CD4-positive, alpha-beta T cell treated with Interleukin-21 for 1 hour (primary cell): ENCODE results near the gene SMARCC2.

Source experiments
- DNase-seq: peaks from one replicate; pipeline ENCODE4 v3.0.0-alpha.2; 2020

Gene SMARCC2

GRCh38 chr12:56189099-56189917, at the start of gene SMARCC2:
Gene SMARCC2, minus strand, starts transcription at chr12:56189483. Its CDS starts 22 bp downstream, at chr12:56189461.
- peak; percentile 89 for DNase-seq

- no peak for DNase-seq
Measured at GRCh38 chr12:56237552-56237951, 48.3 kb upstream of the SMARCC2 start.

GRCh38 chr12:56236985-56237384, 47.7 kb upstream of the SMARCC2 start:
- no peak for DNase-seq

- DNase-seq = no peak
Measured at GRCh38 chr12:56236091-56236490, 46.8 kb upstream of the SMARCC2 start.

GRCh38 chr12:56234746-56235436, 45.6 kb upstream of the SMARCC2 start:
- DNase-seq = no peak

GRCh38 chr12:56231184-56231582, 41.9 kb upstream of the SMARCC2 start:
- no peak for DNase-seq

- DNase-seq = no peak
Measured at GRCh38 chr12:56230432-56231183, 41.3 kb upstream of the SMARCC2 start.

- no peak for DNase-seq
Measured at GRCh38 chr12:56229916-56230431, 40.7 kb upstream of the SMARCC2 start, which contains the start of gene SLC39A5. Gene SLC39A5, plus strand, starts transcription at chr12:56230051. Its CDS starts 1,224 bp downstream, at chr12:56231275.

- DNase-seq = no peak
Measured at GRCh38 chr12:56229082-56229481, 39.8 kb upstream of the SMARCC2 start.

- DNase-seq = no peak
Measured at GRCh38 chr12:56224954-56225353, 35.7 kb upstream of the SMARCC2 start.

GRCh38 chr12:56224102-56224701, 34.9 kb upstream of the SMARCC2 start, which contains the start of gene NABP2:
Gene NABP2, plus strand, starts transcription at chr12:56224342. Its CDS starts 515 bp downstream, at chr12:56224857.
- peak; percentile 94 for DNase-seq

- no peak for DNase-seq
Measured at GRCh38 chr12:56223571-56224101, 34.4 kb upstream of the SMARCC2 start.

GRCh38 chr12:56222531-56222895, 33.2 kb upstream of the SMARCC2 start:
- DNase-seq = no peak

GRCh38 chr12:56221757-56222530, 32.7 kb upstream of the SMARCC2 start, which contains the start of gene RNF41:
Gene RNF41, minus strand, starts transcription at chr12:56221922. Its CDS starts 7,875 bp downstream, at chr12:56214047.
- DNase-seq = peak; percentile 94

GRCh38 chr12:56221232-56221756, 32.0 kb upstream of the SMARCC2 start:
- no peak for DNase-seq

- DNase-seq = no peak
Measured at GRCh38 chr12:56220611-56221231, 31.4 kb upstream of the SMARCC2 start.

- no peak for DNase-seq
Measured at GRCh38 chr12:56219840-56220239, 30.6 kb upstream of the SMARCC2 start.

GRCh38 chr12:56216461-56216860, 27.2 kb upstream of the SMARCC2 start:
- DNase-seq = no peak

GRCh38 chr12:56213878-56214277, 24.6 kb upstream of the SMARCC2 start:
- no peak for DNase-seq

GRCh38 chr12:56212361-56212760, 23.1 kb upstream of the SMARCC2 start:
- DNase-seq = no peak

GRCh38 chr12:56208006-56208405, 18.7 kb upstream of the SMARCC2 start:
- DNase-seq = no peak
